IMR-90 (cell line): ENCODE measurements around the gene MAP1A. TPM values are rescaled to one million over a fixed set of nuclear protein-coding genes. Genes with fewer than 3 reads are reported as not detected.
"Not testable (repeated sequence)": the region's sequence is repeated elsewhere in the genome, so short reads cannot be mapped to it uniquely, and the experiment has no call there.

Experiments
- ATAC-seq: fragments of 200-7000 bp; cut with Tn5 transposase; 2 replicates; pipeline ENCODE4 v1.9.1; 2020; ENCODE audit warnings: low read depth, mild to moderate bottlenecking, moderate library complexity
- BruUV-seq: library from RNA; stranded (reverse); fragments of 400-500 nt; replicated peaks from 2 replicates; lab custom pipeline; 2021; lab: Mats Ljungman, UMichigan
- CTCF ChIA-PET: fragments of 300-600 bp; formaldehyde crosslinking; extraction: SDS; loops from one replicate; lab custom pipeline; 2021; ENCODE audit warnings: antibody characterized with exemption; lab: Yijun Ruan, JAX
- POLR2A ChIA-PET: fragments of 300-600 bp; sonication (Branson Sonifier 250); formaldehyde crosslinking; loops from one replicate; lab custom pipeline; 2022; ENCODE audit warnings: antibody characterized with exemption; ENCODE audit not compliant: unreplicated experiment; lab: Charles Lee
- DNase-seq: peaks from one replicate; pipeline ENCODE4 v3.0.0; 2013
- H2AFZ ChIP-seq: replicated peaks from 2 replicates; pipeline ENCODE3; 2013; ENCODE audit warnings: low read length, mild to moderate bottlenecking; ENCODE audit not compliant: poor library complexity
- H2AK5ac ChIP-seq: 2 replicates; pipeline ENCODE4 v1.6.1; 2013; ENCODE audit warnings: low read depth, low read length, inconsistent platforms
- H2AK9ac ChIP-seq: replicated peaks from 2 replicates; pipeline ENCODE3; 2013; ENCODE audit warnings: mild to moderate bottlenecking, low read depth, low read length, moderate library complexity; ENCODE audit not compliant: poor library complexity
- H2BK120ac ChIP-seq: 2 replicates; pipeline ENCODE4 v1.6.1; 2013; ENCODE audit warnings: low read depth, low read length, inconsistent platforms
- H2BK15ac ChIP-seq: 3 replicates; pipeline ENCODE4 v1.6.1; 2013; ENCODE audit warnings: low read depth, low read length, inconsistent platforms
- H2BK20ac ChIP-seq: 2 replicates; pipeline ENCODE4 v1.6.1; 2013; ENCODE audit warnings: low read depth, mild to moderate bottlenecking, inconsistent platforms, low read length, moderate library complexity
- H2BK5ac ChIP-seq: 2 replicates; pipeline ENCODE4 v1.6.1; 2013; ENCODE audit warnings: mild to moderate bottlenecking, low read depth, low read length, inconsistent platforms; ENCODE audit not compliant: poor library complexity, severe bottlenecking
- H3K14ac ChIP-seq: replicated peaks from 2 replicates; pipeline ENCODE4 v1.6.1; 2013; ENCODE audit warnings: low read depth, low read length, inconsistent platforms
- H3K18ac ChIP-seq: 2 replicates; pipeline ENCODE4 v1.6.1; 2013; ENCODE audit warnings: low read depth, low read length, control low read depth
- H3K23ac ChIP-seq: 2 replicates; pipeline ENCODE4 v1.6.1; 2013; ENCODE audit warnings: low read depth, low read length, inconsistent platforms
- H3K27ac ChIP-seq: 2 replicates; pipeline ENCODE4 v1.5.1; 2013; ENCODE audit warnings: mild to moderate bottlenecking, control low read depth, low read length; ENCODE audit not compliant: insufficient read depth
- H3K27me3 ChIP-seq: 2 replicates; pipeline ENCODE4 v1.6.1; 2013; ENCODE audit warnings: low read length; ENCODE audit not compliant: control insufficient read depth, insufficient read depth
- H3K36me3 ChIP-seq: 2 replicates; pipeline ENCODE4 v1.6.1; 2013; ENCODE audit warnings: low read length, mixed read lengths; ENCODE audit not compliant: control insufficient read depth, insufficient read depth
- H3K4ac ChIP-seq: 2 replicates; pipeline ENCODE4 v1.6.1; 2013; ENCODE audit warnings: low read depth, low read length, inconsistent platforms
- H3K4me1 ChIP-seq: 2 replicates; pipeline ENCODE4 v1.6.1; 2013; ENCODE audit warnings: low read length, mixed read lengths; ENCODE audit not compliant: control insufficient read depth, insufficient read depth
- H3K4me2 ChIP-seq: 2 replicates; pipeline ENCODE4 v1.6.1; 2013; ENCODE audit warnings: low read depth, mild to moderate bottlenecking, control low read depth, low read length, moderate library complexity
- H3K4me3 ChIP-seq: 2 replicates; pipeline ENCODE4 v1.5.1; 2013; ENCODE audit warnings: low read depth, mild to moderate bottlenecking, control low read depth, low read length, moderate library complexity; ENCODE audit not compliant: insufficient read depth
- H3K56ac ChIP-seq: 2 replicates; pipeline ENCODE4 v1.6.1; 2013; ENCODE audit warnings: low read length, inconsistent platforms; ENCODE audit not compliant: insufficient read depth; ENCODE audit errors: extremely low read depth
- H3K79me1 ChIP-seq, 2 experiments: 2 replicates each; pipeline ENCODE4 v1.6.1; 2013; ENCODE audit warnings: low read length in 2 of 2, inconsistent platforms in 1 of 2, low read depth in 1 of 2
- H3K9ac ChIP-seq: 2 replicates; pipeline ENCODE4 v1.6.1; 2013; ENCODE audit warnings: low read depth, low read length, control low read depth
- H3K9me1 ChIP-seq: 2 replicates; pipeline ENCODE4 v1.6.1; 2013; ENCODE audit warnings: low read length, inconsistent platforms; ENCODE audit not compliant: insufficient read depth
- H3K9me3 ChIP-seq: 2 replicates; pipeline ENCODE4 v1.6.1; 2013; ENCODE audit warnings: low read length; ENCODE audit not compliant: control insufficient read depth, insufficient read depth
- H4K20me1 ChIP-seq: 2 replicates; pipeline ENCODE4 v1.6.1; 2013; ENCODE audit warnings: low read length, inconsistent platforms; ENCODE audit not compliant: insufficient read depth
- H4K5ac ChIP-seq: 2 replicates; pipeline ENCODE4 v1.6.1; 2013; ENCODE audit warnings: mild to moderate bottlenecking, low read depth, low read length, control low read depth
- H4K8ac ChIP-seq, 2 experiments: 2 replicates each; pipeline ENCODE4 v1.6.1; 2013; ENCODE audit warnings: low read depth in 2 of 2, low read length in 2 of 2, control low read depth in 1 of 2, inconsistent platforms in 1 of 2
- H4K91ac ChIP-seq: 2 replicates; pipeline ENCODE4 v1.6.1; 2013; ENCODE audit warnings: low read depth, low read length, inconsistent platforms; ENCODE audit not compliant: insufficient read depth
- CEBPB ChIP-seq: IDR thresholded peaks from 2 replicates; pipeline ENCODE4 v1.6.1; 2012; ENCODE audit warnings: low read depth, low read length, improper control_type of control experiment
- CHD1 ChIP-seq: IDR thresholded peaks from 2 replicates; pipeline ENCODE4 v1.6.1; 2012; ENCODE audit warnings: low read depth, low read length, improper control_type of control experiment
- FOS ChIP-seq: fragments of 150-350 bp; IDR thresholded peaks from 2 replicates; pipeline ENCODE4 v1.6.1; 2016; ENCODE audit warnings: low read depth, low read length
- MAZ ChIP-seq: IDR thresholded peaks from 2 replicates; pipeline ENCODE4 v1.6.1; 2012; ENCODE audit warnings: low read depth, mild to moderate bottlenecking, low read length, improper control_type of control experiment, moderate library complexity, borderline replicate concordance
- MXI1 ChIP-seq: IDR thresholded peaks from 2 replicates; pipeline ENCODE4 v1.6.1; 2012; ENCODE audit warnings: low read depth, mild to moderate bottlenecking, low read length, moderate library complexity, borderline replicate concordance
- POLR2A ChIP-seq: IDR thresholded peaks from 2 replicates; pipeline ENCODE4 v1.6.1; 2012; ENCODE audit warnings: mild to moderate bottlenecking, low read depth, low read length
- RAD21 ChIP-seq: IDR thresholded peaks from 2 replicates; pipeline ENCODE4 v1.6.1; 2012; ENCODE audit warnings: low read length, improper control_type of control experiment
- RCOR1 ChIP-seq: IDR thresholded peaks from 2 replicates; pipeline ENCODE4 v1.6.1; 2012; ENCODE audit warnings: mild to moderate bottlenecking, low read length, improper control_type of control experiment; ENCODE audit not compliant: insufficient replicate concordance
- RFX5 ChIP-seq: IDR thresholded peaks from 2 replicates; pipeline ENCODE4 v1.8.0; 2012; ENCODE audit warnings: low read depth, mild to moderate bottlenecking, low read length, moderate library complexity
- SMC3 ChIP-seq: fragments of 150-350 bp; IDR thresholded peaks from 2 replicates; pipeline ENCODE4 v1.6.1; 2016; ENCODE audit warnings: low read depth, mild to moderate bottlenecking, antibody characterized with exemption, low read length, moderate library complexity
- WGBS, 2 experiments: methylation state at CpG; one replicate each; pipeline versions ENCODE4 v1.1.5 to v1.1.7; 2013; ENCODE audit warnings: missing lambda C conversion rate in 2 of 2; ENCODE audit not compliant: insufficient read length in 1 of 2; ENCODE audit errors: extremely low coverage in 2 of 2; 5-methylcytosine and 5-hydroxymethylcytosine counted together
- dilution Hi-C: fragments of 300-500 bp; cut with HindIII; formaldehyde crosslinking; loops from one replicate; pipeline ENCODE4 v1.14.3; 2018; ENCODE audit warnings: low sequenced_read_pairs; ENCODE audit not compliant: unreplicated experiment
- in situ Hi-C: fragments of 300-500 bp; cut with MboI; formaldehyde crosslinking; loops from 3 replicates; pipeline ENCODE4 v1.14.3; 2019; ENCODE audit warnings: low sequenced_read_pairs, inconsistent platforms, mixed read lengths
- intact Hi-C: fragments of 100-400 bp; cut with micrococcal nuclease; formaldehyde crosslinking; loops from 2 replicates; pipeline ENCODE4 v1.10.0; 2022
- polyA plus RNA-seq, 3 experiments: library from polyadenylated mRNA; depleted of rRNA; stranded (reverse); fragments of >200 nt; gene quantifications; 2 replicates each; pipeline ENCODE4 v1.2.3, GENCODE V29; 2012; ENCODE audit warnings: low replicate concordance in 1 of 3
- total RNA-seq: library from RNA; depleted of rRNA; stranded (reverse); fragments of >200 nt; gene quantifications from 2 replicates; pipeline ENCODE4 v1.2.3, GENCODE V29; 2012
- TF ChIP-seq, protein P1 (sequence below): fragments of 150-350 bp; IDR thresholded peaks from 2 replicates; pipeline ENCODE4 v1.6.1; 2017; ENCODE audit warnings: mild to moderate bottlenecking, antibody characterized with exemption, low read length, low read depth

The MAP1A gene
- total and polyA plus RNA-seq, 2 of the 4 experiments (the other 2 are of a cell fraction), result 28.7 to 48.2 TPM

DNA sequence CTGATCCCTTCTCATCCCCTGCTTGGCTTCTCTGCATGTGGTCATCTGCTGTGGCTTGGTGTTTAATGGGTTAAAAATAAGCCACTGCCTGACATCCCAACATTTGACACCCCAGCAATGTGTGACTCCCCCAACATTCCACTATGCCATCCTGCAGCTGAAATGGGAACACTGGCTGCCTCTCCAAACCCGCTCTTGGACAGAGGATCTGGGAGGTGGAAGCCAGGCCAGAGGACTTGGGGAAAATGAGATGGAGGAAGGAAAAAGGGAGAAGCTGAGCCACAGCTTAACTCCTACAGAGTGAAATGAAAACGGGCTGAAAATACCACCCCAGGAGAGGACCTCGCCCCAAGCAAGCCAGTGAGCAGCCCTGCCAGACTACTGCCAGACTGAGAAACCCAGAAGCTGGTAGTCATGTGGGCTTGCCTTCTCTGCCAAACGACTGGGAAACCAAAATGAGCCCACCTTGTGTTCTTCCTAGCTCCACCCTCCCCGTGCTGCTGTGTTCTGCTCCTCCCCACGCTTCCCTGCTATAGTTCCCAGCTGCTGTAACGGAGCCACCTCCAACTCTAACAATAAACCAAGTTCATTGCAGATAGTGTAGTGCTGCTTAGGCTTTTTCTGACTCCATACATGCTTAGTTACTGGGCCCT lies 13.7 kb downstream of the MAP1A start:
- WGBS, 2 experiments, result no CpG with 5 or more reads among the region's 7 CpGs

DNA sequence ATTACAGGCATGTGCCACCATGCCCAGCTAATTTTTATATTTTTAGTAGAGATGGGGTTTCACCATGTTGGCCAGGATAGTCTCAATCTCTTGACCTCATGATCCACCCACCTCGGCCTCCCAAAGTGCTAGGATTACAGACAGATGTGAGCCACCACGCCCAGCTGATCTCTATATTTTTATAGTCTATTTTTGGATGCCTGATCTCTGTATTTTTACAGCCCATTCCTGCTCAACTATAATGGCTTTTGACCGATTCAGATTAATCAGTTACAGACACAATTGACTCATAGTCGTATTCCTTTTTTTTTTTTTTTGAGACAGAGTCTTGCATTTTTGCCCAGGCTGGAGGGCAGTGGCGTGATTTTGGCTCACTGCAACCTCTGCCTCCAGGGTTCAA lies 15.4 kb downstream of the MAP1A start:
- POLR2A ChIA-PET, result not testable (repeated sequence)
- WGBS, 2 experiments, result 100% methylated on average over 1 of the region's 5 CpGs; no CpG with 5 or more reads in 1 of the 2 experiments

More for the DNA sequence above, 13.7 kb downstream of the MAP1A start:
- Histone ChIP-seq H3K4ac (no peak overlapping the region), H4K5ac (no peak overlapping the region), H3K23ac (no peak overlapping the region), H4K8ac (no peak overlapping the region), H2BK120ac (no peak overlapping the region), H3K14ac (no peak overlapping the region), H2AK9ac (no peak overlapping the region), H4K91ac (no peak overlapping the region), H3K18ac (no peak overlapping the region), H3K9me3 (no peaks in the 10 kb centered on the region), H3K27ac (no peak overlapping the region), H2BK20ac (no peak overlapping the region), H3K36me3 (peaks cover 28% of the 10 kb centered on the region), H2AFZ (no peak overlapping the region), H3K4me2 (no peak overlapping the region), H3K56ac (no peak overlapping the region), H3K4me1 (peaks cover 3% of the 10 kb centered on the region), H3K9me1 (peaks cover 11% of the 10 kb centered on the region), H2BK5ac (no peak overlapping the region), H4K20me1 (peaks cover 11% of the 10 kb centered on the region), H3K9ac (no peak overlapping the region), H2AK5ac (no peak overlapping the region), H2BK15ac (no peak overlapping the region), H3K4me3 (no peak overlapping the region), H3K27me3 (no peaks in the 10 kb centered on the region), H3K79me1 (peaks cover 0 to 22% of the 10 kb centered on the region in 2 experiments; a peak in 2 of 4 replicates)
- TSS peak; percentile 38 for BruUV-seq
- ChIA-PET POLR2A (no interaction called here), CTCF (no interaction called here)
- DNase-seq (no peak), ATAC-seq (peak; percentile 9; the same call in 1 of the 2 replicates)
- in situ Hi-C loops, result no loop called here
- dilution Hi-C loops, result no loop called here
- intact Hi-C loops, result no loop called here
- TF ChIP-seq FOS (no peak), CHD1 (no peak), RFX5 (no peak), MAZ (no peak), CEBPB (no peak), MXI1 (no peak), SMC3 (no peak), RAD21 (no peak), POLR2A (no peak), RCOR1 (no peak)
- TF ChIP-seq, protein P1, sequence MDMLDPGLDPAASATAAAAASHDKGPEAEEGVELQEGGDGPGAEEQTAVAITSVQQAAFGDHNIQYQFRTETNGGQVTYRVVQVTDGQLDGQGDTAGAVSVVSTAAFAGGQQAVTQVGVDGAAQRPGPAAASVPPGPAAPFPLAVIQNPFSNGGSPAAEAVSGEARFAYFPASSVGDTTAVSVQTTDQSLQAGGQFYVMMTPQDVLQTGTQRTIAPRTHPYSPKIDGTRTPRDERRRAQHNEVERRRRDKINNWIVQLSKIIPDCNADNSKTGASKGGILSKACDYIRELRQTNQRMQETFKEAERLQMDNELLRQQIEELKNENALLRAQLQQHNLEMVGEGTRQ, result no peak

More for the DNA sequence above, 15.4 kb downstream of the MAP1A start:
- H3K9me1 ChIP-seq, H2AK9ac ChIP-seq, H3K56ac ChIP-seq, H4K5ac ChIP-seq, H2BK20ac ChIP-seq, H3K27ac ChIP-seq, in situ Hi-C loops, H4K91ac ChIP-seq, H2AFZ ChIP-seq, H3K23ac ChIP-seq, H2BK120ac ChIP-seq, H3K4ac ChIP-seq, H3K9me3 ChIP-seq, H3K18ac ChIP-seq, H2BK5ac ChIP-seq, CTCF ChIA-PET, DNase-seq, H3K9ac ChIP-seq, ATAC-seq, H3K27me3 ChIP-seq, H2BK15ac ChIP-seq, H2AK5ac ChIP-seq, H4K8ac ChIP-seq, intact Hi-C loops, H3K14ac ChIP-seq, H3K4me1 ChIP-seq, BruUV-seq, H3K4me2 ChIP-seq, dilution Hi-C loops, H3K4me3 ChIP-seq, H4K20me1 ChIP-seq: not testable (repeated sequence)
- peaks cover 0 to 19% of the 10 kb centered on the region in 2 experiments; a peak in 2 of 4 replicates for H3K79me1 ChIP-seq
- peaks cover 21% of the 10 kb centered on the region for H3K36me3 ChIP-seq
